NOMO-1 (cell line): ENCODE measurements around the gene FEM1B.

Experiments used
- DNase-seq, 2 experiments: peaks; one replicate each; lab custom pipeline; 2025; ENCODE audit not compliant: unreplicated experiment in 2 of 2; lab: John Stamatoyannopoulos, UW

Gene FEM1B

DNA sequence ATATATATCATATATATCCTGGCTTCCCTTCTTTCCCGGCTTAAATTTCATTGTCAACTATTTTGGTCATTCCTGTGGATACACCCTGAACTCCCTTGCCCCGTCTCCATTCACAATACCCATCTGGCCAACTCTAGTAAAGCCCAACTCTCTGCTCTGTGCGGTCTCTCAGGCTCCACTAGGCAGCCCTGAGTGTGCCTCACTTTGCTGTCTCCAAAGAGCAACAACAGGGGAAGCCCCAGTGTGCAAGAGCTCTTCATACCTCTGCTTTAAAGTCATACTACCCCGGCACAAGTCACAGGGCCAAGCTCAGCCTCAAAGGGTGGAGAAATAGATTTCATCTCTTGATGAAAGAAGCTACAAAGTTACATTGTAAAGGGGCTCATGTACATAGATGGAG lies 18.9 kb upstream of the FEM1B start:
- no peak for DNase-seq

GRCh38 chr15:68259883-68260282 lies 17.7 kb upstream of the FEM1B start:
- no peak for DNase-seq

DNA sequence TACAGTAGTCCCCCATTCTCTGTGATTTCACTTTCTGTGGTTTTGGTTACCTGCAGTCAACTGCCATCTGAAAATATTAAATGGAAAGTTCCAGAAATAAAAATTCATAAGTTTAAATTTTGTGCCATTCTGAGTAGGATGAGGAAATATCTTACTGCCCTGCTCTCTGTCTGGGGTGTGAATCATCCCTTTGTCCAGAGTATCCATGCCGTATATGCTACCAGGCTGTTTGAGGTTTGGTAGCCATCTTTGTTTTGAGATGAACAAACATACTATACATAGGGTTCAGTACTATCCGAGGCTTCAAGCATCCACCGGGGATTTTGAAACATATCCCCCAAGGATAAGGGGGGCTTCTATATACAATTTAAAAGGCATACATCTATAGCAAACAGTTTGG lies 16.3 kb upstream of the FEM1B start:
- DNase-seq, result no peak

GRCh38 chr15:68261980-68262379 lies 15.6 kb upstream of the FEM1B start:
- DNase-seq, result no peak

- DNase-seq, result no peak
Measured at GRCh38 chr15:68262514-68263356, 14.8 kb upstream of the FEM1B start.

DNA sequence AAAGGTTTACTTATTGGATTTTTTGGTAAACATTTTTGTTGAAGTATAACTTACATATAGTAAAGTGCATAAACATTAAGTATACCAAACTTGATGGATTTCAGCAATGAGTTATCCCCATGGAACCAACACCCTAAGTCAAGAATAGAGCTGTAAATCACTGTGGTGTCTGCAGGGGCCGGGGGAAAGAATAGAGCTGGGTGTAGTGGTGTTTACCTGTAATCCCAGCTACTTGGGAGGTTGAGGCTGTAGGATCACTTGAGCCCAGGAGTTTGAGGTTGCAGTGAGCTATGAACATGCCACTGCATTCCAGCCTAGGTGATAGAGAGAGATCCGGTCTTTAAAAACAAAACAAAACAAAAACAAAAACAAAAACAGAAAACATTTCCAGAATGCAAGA lies 13.3 kb upstream of the FEM1B start:
- DNase-seq, result no peak

DNA sequence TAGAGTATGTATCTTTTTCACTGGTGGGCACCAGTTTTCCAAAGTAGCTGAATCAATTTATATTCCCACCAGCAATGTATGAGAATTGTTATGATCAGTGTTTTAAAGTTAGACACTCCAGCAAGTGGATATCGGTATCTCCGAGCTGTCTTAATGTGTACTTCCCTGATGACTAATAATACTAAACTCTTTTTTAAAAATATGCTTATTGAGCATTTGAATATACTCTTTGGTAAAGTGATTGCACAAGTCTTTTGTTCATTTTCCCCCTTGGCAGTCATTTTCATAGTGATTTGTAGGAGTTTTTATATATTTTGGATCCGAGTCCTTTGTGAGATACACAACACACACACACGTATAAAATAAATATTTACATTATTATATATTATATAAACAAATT lies 12.5 kb upstream of the FEM1B start:
- DNase-seq, result no peak

DNA sequence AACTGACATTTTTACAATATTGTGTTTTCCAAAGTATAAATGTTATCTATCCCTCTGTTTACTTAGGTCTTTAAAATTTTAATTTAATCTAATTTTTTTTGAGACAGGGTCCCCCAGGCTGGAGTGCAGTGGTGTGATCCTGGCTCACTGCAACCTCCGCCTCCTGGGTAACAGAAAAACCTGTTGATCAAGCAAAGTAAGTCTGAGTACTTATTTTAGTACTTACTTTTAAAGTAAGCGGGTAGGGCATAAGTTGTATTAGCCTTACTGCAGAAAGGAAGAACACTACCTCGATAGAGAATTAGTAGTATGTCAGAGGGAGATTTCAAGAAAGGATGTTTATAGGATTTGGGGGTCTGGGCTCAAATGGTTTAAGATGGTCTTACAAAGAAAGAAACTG lies 11.9 kb upstream of the FEM1B start:
- DNase-seq, result no peak

- DNase-seq, result no peak
Measured at GRCh38 chr15:68268405-68268804, 9.1 kb upstream of the FEM1B start.

DNA sequence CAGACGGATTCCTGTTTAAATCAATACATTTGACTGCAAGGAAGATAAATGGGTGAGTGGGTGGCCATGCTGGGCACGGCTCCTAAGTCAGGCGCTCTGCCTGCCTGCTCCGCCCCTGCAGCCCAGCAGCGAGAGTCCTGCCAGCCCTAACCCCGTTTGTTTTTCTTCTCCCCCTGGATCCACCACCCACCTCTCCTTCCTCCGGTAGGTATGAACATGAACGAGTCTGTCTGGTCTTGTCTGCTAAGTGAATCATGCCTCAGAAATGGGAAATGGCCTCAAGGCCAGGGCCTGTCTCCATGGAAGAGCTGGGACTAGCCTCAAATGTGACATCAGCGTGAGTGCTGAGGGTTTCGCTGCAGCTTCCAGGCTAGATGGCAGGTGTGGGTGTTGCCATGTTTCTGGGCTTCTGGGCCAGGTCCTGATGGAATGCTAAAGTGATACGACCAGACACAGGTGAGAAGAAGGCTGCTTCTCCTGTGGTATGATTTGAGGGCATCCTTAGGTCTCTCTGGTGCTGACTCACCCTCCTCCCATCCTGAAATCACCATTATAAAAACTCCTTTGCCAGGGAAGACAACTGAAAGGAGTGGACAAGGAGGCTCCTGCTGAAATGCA lies 5.6 kb upstream of the FEM1B start:
- no peak for DNase-seq

DNA sequence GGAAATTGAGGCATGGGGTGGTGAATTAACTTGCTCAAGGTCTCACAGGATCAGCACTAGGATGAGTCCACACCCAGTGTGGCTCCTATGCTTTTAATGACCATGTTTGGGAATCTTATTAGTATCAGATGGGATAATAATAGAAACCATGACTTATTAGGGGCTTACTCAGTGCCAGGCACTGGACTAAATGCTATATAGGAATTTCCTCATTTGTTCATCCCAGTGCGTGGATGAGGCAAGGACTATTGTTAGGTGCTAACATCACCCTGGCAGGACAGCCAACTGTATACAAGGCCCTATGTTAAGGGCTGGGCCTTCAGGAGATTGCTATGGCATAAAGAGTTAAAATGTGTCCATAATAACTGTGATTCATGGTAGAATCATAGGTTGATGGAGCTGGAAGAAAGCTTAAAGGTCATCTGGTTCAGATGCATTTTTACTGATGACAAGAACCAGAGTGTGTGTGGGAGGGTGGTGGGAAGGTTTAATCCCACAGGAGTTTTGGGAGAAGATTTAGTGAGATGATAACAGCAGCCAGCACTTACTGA lies 4.7 kb upstream of the FEM1B start:
- no peak for DNase-seq

DNA sequence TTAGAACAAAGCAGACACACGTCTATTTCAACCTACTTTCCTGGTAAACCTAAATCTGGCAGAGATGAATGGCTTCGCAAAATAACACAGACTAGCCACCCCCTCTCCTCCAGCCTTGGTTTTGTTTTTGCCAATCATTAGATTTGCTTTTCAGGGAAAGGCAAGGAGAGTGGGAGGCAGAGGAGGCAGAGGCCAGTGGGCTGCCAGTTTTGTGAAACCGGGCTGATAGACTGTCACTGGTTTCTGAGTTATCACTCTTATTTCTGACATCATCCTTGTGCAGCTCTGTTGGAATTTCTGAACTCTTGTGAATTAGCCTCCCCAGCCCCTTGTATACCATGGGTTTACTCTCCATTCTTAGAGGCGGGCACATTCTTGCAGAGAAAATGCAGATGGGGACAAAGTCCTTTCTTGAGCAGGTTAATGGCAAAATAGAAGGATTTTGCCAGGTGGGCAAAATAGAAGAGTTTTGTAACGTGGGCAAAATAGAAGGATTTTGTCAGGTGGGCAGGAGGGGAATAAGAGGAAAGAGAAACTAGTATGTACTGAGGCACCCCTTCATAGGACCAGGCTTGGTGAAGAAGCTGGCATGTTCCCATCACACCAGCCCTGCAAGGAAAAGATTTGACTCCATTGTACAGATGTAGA lies 3.2 kb upstream of the FEM1B start:
- DNase-seq, result no peak

DNA sequence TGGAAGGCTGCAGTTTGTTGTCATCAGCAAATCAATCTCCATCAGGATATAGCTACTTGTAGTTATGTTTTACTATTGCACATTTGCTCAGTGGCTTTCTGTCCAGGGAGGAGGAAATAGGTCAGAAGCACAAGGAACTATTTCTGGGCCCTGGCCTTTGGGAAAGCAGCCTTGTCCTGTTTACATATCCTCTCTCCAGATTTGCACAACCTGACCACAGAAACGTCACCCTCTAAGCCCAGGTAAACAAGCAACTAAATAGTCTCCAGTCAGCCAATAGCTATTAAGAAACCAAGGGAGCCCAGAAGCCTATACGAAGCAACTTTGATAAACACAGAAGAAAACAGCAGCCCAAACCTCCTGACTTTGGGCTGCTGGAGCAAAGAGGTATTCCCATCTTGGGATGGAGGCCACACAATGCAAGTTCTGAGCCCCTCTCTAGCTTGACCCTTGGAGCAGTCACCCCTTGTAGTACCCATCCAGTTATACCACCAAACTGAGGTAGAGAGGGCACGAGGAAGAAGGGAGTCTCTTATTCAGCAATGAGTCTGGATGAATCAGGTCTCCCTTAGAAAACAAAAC lies 2.3 kb upstream of the FEM1B start:
- no peak for DNase-seq

DNA sequence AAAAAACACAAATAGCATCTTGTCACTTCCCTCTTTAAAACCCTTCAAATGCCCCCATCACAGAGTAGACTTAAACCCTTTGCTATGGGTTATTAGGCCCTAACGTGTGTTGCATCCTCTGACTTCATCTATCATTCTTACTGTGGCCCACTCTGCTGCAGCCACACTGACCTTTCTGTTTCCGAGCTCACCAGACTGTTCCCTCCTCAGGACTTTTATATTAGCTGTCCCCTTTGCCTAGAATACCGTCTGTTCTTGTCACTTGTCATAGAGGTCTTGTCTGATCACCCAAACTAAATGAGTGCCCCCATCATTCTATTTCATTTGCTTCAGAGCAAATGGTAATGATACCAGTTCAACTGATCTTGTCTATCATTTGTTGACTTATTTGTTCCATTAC lies 877 bp upstream of the FEM1B start:
- DNase-seq, result no peak

DNA sequence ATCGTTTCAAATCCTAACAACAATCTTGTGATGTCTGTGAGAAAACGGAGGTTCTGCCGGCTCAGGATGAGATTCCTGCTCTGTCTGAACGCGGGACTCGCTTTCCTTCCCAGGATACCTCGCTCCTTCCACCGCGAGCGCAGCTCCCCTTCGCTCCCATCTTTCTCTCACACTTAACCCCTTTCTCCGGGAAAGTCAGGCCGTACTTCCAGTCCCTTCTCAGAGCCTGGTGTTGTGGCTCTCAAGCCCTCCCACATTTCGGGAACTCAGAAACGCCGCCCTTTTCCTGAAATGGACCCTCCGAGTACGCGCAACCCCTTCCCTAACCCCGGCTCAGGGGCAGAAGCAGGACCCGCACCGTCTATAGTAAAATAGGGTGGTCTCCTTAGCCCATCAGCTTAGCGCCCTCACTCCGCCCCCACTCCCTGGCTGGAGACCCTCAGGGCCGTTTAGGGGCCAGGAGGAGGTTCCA lies 378 bp upstream of the FEM1B start:
- no peak for DNase-seq

GRCh38 chr15:68278345-68278594 lies 725 bp downstream of the FEM1B start:
- DNase-seq, result no peak

GRCh38 chr15:68278595-68279405 lies 1.3 kb downstream of the FEM1B start:
- peak in 1 of 2 experiments; percentile 11 for DNase-seq

DNA sequence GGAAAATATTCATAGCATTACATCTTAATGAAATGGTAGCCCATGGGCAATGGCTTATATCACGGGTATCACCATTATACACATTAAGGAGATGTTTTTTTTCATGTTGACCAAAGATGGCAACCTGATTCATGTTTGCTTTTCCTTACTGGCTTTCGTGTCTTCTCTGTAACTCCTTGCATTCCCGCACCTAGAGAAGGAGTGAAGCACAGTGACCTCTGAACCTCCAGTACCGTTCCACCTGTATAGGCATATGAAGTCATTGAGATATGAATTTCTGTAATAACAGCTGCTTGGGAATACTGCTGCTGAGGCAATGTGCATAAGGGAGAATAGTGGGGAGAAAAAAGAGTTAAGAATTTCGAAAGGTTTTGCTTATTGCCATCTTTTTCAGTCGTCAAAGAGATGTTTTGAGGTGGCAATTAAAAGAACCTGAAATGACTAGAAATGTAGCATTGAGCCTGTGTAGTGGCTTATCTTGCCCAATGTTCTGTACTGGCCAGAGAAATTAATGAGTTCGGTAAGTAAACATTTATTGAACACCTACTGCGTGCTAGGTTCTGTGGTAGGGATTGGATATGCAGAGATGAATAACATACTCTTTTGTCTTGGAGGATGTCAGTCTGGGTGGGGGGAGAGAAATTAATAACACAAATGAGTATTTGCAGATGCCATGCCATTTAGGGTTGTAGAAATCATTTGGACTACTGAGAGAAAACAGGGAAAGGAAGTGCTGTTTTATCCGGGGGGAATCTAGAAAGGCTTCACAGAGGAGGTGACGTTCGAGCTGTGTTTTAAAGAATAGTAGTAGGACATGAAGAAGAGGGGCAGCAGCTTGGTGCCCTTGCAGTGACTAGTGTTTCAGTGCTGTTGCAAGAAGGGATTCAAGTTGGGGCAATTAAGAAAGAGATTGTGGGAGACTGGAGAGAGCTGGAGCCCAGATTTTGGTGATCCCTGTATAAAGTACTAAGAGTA lies 2.5 kb downstream of the FEM1B start:
- peak in 1 of 2 experiments; percentile 18 for DNase-seq

- DNase-seq, result no peak
Measured at GRCh38 chr15:68281008-68281407, 3.5 kb downstream of the FEM1B start.
